GM19023 (cell line): ENCODE results near the gene MUSTN1.

Experiments used
- ATAC-seq: cut with Tn5 transposase; IDR thresholded peaks from one replicate; pipeline ENCODE4 v1.9.1; 2021; ENCODE audit warnings: mild to moderate bottlenecking, moderate library complexity; ENCODE audit not compliant: unreplicated experiment

The MUSTN1 gene

DNA sequence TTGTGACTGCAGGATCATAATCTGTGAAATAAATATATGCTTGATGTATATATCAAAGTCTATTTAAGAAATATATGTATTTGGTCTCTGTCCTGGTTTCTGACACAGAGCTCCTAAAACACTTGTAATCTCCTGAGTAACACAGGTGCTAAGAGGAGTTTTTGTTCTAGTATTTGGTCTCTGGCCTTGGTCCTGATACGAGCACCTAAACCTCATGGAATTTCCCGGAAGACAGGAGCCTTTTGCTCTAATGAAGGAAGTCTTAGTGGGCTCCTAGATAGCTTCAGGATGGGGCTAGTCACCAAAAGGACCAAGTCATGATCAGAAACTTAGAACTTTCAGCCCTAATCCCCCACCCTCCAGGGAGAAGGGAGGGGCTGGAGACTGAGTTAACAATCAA, 19.2 kb upstream of the MUSTN1 start:
- ATAC-seq, result no peak

GRCh38 chr3:52852419-52852818, 17.6 kb upstream of the MUSTN1 start:
- no peak for ATAC-seq

DNA sequence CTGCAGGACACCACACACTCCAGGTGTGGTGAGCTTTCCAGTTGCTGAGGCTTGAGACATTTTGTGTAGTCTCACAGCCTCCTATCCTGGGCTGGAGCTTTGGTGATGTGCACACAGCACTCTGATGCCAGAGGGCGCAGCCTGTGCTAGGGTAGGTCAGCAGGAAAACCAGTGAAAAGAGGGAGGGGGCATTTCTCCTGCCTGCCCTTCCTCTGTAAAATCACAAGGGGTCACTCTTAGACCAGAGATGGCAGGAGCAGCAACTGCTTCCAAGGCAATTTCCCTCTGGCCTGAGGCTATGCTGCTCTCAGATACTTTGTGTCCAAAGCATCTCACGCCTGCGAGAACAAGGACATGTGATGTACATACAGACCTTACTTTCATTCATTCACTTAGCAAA, 16.5 kb upstream of the MUSTN1 start:
- ATAC-seq, result no peak

DNA sequence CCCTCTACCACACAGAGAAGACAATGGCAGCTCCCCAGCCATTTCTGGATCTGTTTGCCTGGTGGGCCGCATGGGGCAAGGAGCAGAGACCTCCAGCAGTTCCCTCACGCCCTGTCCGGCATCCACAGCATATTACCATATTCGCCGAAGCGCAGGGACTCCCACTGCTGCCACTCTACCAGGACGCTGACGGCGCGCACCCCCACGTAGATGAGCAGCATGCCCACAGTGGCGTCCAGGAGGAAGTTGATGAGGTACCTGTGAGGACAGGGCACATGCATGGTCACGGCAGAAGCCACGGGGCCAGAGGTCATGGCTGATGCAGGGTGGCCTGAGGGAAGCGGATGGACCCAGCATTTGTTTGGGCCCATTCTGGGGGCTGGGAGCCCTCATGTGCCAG, 14.8 kb upstream of the MUSTN1 start:
- ATAC-seq, result no peak

- ATAC-seq, result no peak
Observed at GRCh38 chr3:52848617-52849016, 13.8 kb upstream of the MUSTN1 start.

DNA sequence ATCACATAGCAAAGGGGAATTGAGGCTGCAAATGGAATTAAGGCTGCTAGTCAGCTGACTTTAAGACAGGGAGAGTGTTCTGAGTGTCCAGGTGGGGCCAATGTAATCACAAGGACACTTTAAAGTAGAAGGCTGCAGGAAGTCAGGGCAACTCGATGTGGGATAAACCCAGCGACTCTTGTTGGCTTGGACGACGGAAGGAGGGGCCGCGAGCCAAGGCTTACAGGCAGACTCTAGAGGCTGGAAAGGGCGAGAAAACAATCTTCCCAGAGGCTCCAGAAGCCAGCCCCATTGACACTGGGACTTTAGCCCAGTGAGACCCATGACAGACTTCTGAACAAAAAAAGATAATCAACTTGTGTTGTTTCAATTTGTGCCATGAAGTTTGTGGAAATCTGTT, 12.9 kb upstream of the MUSTN1 start:
- no peak for ATAC-seq

GRCh38 chr3:52847241-52847640, 12.4 kb upstream of the MUSTN1 start:
- no peak for ATAC-seq

GRCh38 chr3:52846432-52846965, 11.7 kb upstream of the MUSTN1 start:
- ATAC-seq, result no peak

GRCh38 chr3:52845691-52846431, 11.0 kb upstream of the MUSTN1 start:
- ATAC-seq, result no peak

DNA sequence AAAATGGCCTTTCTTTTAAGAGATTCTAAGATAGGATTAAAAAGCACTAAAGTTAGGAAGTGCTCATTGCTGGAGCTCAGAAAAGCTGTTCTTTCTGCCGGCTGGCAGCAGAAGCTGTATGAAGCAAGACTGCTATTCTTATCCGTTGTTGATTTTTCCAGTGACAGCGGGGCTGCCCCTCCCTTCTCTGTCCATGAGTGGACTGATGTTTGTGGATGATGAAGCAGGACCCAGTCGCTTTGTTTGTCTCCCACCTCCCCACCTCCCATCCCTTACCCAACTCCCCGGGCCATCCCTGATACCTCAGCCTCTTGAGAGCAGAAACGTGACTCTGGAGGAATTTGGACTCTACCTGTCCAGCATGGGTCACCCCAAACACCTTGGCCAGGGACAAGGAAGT, 10.3 kb upstream of the MUSTN1 start:
- ATAC-seq, result no peak

- ATAC-seq, result no peak
Observed at GRCh38 chr3:52844290-52844975, 9.6 kb upstream of the MUSTN1 start.

DNA sequence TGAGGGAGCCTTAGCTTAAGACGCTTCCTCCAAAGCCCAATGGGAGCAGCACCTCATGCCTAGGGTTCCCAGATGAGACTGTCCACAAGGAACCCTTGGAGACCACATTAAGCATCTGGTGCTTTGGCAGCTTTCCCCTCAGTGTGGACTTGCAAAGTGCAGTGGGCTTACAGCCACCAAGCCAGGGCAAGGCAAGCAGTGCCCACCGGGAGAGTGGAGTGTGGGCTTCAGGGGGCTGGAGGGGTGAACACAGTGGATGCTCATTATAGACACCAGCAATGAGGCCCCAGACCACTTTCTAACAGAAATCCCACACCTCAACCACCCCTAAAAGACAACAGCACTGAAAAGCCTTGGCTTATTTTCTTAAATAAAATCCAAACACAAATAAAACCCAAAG, 9.1 kb upstream of the MUSTN1 start:
- ATAC-seq, result no peak

DNA sequence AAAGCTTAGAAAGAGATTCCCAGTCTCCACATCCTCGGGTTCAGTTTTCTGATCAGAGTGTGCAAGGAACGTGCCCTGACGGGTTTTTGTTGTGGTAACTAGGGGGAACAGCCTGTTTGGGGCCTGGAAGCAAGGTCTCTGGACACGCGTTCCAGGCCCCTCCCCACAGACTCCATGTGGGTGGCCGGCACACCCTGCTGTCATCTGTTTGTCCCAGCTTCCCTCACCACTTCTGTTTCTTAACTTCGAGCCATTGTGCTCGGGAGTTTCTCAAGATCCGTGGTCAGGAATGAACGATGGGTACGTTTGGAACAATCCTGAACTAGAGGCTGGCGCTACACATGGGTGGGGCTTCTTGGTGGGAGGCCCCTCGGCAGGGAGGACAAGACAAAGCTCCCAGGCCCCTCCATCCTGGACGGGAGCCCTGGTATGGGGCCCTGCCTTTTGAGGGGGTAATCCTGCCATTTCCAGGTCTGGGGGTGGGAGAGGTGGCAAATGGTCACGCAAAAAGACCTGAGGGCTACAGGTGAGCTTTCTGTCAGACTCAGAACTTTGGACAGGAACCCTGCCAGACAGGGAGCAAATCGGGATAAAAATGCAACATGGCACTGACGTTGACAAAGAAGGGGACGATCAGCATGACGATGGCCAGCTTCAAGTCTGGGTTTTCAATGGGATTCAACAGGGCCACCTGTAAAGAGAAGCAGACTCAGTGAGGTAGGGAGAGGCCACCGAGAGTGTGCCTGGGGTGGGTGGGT, 8.5 kb upstream of the MUSTN1 start:
- no peak for ATAC-seq

- ATAC-seq, result no peak
Observed at GRCh38 chr3:52842424-52842823, 7.6 kb upstream of the MUSTN1 start.

- ATAC-seq, result no peak
Observed at GRCh38 chr3:52841981-52842340, 7.1 kb upstream of the MUSTN1 start.

DNA sequence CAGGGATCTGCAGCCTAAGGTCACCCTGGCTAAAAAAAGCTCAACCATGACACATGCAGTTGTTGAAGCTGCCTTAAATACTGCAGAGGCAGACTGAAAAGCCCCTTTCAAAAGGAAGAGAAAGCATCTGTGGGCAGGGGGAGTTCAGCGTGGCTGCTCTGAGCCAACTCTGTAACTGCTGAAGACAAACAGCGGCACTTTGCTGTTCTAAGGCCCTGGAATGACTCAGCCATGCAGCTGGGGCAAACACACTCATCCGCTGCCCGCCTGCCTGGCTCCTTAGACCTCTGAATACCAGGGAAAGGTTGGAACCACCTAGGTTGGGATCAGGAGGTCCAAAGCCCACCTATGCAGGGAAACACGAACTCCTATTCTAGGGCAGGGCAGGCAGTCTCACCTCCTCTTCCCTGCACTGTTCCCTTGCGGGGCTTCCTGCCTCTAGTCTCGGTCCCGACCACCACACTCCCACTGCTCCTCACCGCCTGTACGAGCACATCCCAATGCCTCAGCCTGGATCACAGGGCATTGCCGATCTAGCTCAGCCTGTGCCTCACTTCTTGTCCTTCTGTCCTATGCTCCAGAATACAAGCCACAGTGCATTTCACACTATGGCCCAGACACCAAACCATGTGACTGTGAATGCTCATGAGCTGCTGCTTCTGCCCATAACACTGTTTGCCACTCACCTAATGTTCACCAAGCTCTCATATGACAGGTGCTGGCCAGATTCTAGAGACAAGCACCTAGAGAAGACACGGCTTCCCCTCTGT, 6.6 kb upstream of the MUSTN1 start:
- no peak for ATAC-seq

DNA sequence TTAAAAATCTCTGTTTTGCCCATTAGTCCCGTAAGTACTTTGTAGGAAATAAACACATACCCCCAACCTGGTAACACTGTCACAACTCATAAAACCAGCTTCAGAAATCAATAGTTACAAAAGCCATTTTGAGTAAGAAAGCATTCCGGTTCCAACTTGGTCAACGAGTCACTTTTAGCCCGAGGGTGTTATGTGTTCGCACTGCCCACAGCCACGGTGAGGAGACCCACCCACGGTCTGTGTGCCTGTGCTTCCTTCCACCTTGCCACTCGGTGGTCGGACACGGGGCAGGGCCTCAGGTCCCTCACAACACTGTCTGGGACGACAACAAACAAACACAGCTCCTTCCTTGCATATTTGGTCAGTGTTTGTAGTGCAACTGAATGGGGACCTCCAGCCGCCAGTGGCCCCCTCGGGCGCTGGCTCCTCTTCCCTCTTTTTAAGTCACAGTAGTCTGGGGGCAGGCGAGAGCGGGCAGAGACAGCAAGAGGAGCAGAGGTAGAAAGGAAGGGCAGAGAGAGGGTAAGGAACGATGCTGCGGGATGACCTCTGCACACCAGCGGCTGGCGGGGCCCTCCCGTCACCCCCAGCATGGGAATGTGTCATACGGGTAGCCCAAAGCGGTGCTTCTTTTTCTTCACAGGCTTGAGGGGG, 5.2 kb upstream of the MUSTN1 start:
- no peak for ATAC-seq

GRCh38 chr3:52839268-52839575, 4.4 kb upstream of the MUSTN1 start:
- no peak for ATAC-seq

GRCh38 chr3:52838561-52839267, 3.9 kb upstream of the MUSTN1 start:
- no peak for ATAC-seq

DNA sequence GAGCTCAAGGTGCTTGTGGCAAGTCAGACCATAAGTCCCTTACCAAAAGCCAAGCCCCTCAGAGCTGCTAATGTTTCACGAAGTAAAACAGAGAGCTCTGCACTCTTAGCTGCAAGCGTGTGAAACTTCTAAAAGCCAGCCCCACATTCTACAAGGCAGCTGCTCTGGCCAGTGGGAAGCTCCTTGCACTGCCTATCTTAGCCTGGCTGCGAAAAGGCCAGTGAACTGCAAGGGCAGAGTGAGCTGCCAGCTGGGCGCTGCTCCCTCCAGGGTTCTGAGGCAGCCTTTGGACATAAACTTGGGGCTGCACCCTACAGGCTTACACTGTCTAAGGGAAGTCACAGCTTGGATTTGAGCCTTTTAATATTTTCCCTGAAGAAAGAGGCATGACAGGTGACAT, 2.2 kb upstream of the MUSTN1 start:
- ATAC-seq, result no peak
